Ureter (tissue), 1 donor: ENCODE results near the gene NAPSA. TPM values are rescaled to one million over a fixed set of nuclear protein-coding genes. Genes with fewer than 3 reads are reported as not detected.

ENCODE experiments used
- DNase-seq: peaks from one replicate; pipeline ENCODE4 v3.0.0-alpha.2; 2020; ENCODE audit warnings: low spot score
- total RNA-seq: library from RNA; stranded (reverse); gene quantifications from one replicate; pipeline ENCODE4 v1.2.4, GENCODE V29; 2023
- donor health status: DM: yes; HTN: yes; CAD: no.

The NAPSA gene
- total RNA-seq, 1 donor from 2014 or later, result 1.1 TPM

GRCh38 chr19:50315773-50316448 is 49.5 kb downstream of the NAPSA start:
- DNase-seq, result no peak

- no peak for DNase-seq
Observed at GRCh38 chr19:50314724-50315708, 50.4 kb downstream of the NAPSA start.

- no peak for DNase-seq
Observed at GRCh38 chr19:50313812-50314536, 51.5 kb downstream of the NAPSA start.

DNA sequence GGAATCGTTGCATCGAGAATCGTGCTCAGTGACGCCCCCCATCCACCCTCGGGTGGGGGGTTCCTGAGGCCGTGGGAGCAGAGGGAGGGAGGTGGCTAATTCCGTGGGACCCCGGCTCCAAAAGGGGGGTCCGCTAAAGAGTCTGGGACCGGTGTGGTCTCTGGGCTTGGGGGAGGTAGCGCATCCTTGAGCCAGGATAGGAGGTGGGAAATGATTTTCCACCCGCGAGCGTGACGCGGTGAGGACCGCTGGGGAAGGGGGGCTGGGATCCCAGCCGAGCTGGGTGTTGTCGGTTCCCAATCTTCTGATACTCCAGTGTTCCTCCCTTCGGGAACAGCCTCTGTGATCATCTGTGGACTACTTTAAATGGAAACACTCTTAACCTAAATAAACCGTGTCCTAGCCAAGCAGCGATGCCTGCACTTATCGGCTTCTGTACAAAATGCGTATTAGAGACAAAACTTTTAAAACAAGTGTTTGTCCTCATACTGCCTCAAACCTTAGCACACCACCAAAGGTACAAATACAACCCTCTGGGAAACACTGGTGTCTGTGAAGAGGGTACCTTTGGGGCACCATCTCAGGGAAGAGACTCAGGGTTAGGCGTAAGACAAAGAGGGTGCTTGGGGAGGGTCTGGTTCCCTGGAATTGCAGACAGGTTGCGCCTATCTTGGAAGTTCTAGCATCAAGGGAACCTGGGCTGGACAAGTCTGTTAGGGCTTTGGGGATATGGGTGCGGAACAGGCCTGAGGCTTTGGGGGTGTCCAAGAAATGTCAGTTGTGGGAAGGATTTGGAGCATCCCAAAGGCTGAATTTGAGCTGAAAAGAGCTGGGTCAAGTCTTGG is 52.2 kb downstream of the NAPSA start:
- no peak for DNase-seq

DNA sequence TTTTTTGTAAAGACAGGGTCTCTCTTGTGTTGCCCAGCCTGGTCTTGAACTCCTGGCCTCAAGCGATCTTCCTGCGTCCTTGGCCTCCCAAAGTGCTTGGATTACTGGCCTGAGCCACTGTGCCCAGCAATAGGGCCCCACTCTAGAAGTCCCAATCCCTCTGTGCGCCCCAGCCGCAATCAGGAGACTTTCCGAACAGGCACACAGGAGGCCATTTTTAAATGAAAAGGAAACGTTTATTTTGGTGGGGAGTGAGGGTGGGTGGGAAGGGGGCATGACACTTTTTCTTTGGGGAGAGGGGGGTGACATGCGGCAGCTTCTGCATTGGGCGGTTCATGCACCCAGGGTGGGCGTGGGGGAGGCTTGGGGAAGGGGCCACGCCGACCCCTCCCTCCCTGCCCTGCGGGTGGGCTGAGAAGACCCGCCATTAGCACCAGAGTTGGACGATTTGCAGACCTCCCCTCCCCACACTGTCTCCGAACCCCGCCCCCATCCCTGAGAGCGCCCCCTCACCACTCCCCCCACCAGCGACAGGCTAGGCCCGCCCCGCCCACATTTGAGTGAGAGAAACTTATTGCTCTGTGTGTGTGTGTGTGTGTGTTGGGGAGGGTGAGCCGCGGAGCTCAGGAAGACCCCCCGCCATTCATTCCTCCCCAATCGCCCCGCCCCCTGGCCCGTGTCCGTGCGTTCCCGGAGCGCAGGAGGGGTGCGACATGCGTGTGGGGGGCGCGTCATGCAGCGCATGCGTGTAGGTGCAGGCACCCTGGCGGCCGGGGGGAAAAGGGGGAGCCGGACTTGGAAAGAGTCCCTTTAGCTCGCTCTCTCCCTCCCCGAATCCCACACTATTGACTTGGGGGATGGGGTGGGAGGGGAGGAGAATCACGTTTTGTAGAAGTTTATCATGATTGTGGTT is 53.5 kb downstream of the NAPSA start:
- no peak for DNase-seq

GRCh38 chr19:50310759-50311465 is 54.5 kb downstream of the NAPSA start:
- DNase-seq, result no peak

DNA sequence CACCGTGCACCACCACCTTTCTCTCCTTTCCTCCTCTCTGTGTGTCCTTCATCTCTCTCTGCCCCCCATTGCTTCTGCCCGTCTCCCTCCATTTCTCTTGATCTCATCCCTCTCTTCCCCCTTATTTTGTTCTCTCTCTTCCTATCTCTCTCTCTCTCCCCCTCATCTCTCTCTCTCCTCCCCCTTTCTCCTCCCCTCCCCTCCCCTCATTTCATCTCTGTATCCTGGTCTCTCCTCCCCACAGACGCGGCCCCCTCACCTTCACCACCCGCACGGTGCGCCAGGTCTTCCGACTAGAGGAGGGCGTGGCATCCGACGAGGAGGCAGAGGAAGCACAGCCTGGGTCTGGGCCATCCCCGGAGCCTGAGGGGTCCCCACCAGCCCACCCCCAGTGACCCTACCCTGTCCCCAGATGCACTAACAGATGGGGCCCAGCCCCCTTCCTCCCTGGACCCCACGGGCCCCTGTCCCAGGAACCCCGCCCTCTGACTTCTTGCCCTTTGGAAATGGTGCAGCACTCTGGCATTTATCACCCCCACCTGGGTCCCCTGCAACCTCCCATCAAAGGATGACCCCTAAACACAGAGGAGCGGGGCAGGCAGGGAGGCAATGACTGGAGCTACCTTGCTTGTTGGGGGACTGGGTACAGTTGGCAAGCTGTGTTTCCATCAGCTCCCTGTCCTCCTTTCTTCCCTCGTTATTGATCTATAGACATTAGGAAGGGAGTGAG is 55.9 kb downstream of the NAPSA start:
- no peak for DNase-seq

DNA sequence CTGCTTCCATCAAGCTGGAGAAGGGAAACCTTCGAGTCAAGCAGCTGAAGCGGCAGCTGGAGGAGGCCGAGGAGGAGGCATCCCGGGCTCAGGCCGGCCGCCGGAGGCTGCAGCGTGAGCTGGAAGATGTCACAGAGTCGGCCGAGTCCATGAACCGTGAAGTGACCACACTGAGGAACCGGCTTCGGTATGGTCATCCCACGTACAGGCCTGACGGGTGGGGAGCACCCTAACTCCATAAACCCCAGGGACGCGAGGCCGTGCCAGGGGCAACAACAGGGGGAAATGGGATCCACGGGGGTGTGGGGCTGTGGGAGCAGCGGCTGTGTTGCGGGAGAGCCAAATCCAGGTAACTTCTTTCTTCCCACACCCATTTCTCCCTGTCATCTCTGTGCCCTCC is 56.4 kb downstream of the NAPSA start:
- no peak for DNase-seq

Other genes with a start within 250 kb of the NAPSA start
- not detected for gene IZUMO2, start 202.4 kb downstream of the NAPSA start, total RNA-seq
- 134 TPM for gene MYH14, start 162.0 kb downstream of the NAPSA start, total RNA-seq
- 22.4 TPM for gene KCNC3, start 36.3 kb downstream of the NAPSA start, total RNA-seq
- 64.5 TPM for gene NR1H2, start 10.8 kb upstream of the NAPSA start, total RNA-seq
- 17.0 TPM for gene POLD1, start 18.7 kb upstream of the NAPSA start, total RNA-seq
- 0.96 TPM for gene SPIB, start 53.3 kb upstream of the NAPSA start, total RNA-seq
- 0.52 TPM for gene MYBPC2, start 67.3 kb upstream of the NAPSA start, total RNA-seq
- 94.0 TPM for gene EMC10, start 110.9 kb upstream of the NAPSA start, total RNA-seq
- 1.9 TPM for gene GARIN5A, start 111.2 kb upstream of the NAPSA start, total RNA-seq
- gene JOSD2, start 145.6 kb upstream of the NAPSA start, total RNA-seq, result 26.6 TPM
- gene ASPDH, start 148.3 kb upstream of the NAPSA start, total RNA-seq, result not detected
- 4.7 TPM for gene LRRC4B, start 202.8 kb upstream of the NAPSA start, total RNA-seq